Activated CD8-positive, alpha-beta memory T cell treated with anti-CD3 and anti-CD28 coated beads for 36 hours (primary cell): ENCODE results near the gene C1orf105. TPM values are rescaled to one million over a fixed set of nuclear protein-coding genes. Genes with fewer than 3 reads are reported as not detected.
"Not testable (repeated sequence)": the region's sequence is repeated elsewhere in the genome, so short reads cannot be mapped to it uniquely, and the experiment has no call there.

ENCODE experiments used
- CTCF ChIA-PET: fragments of 350-600 bp; sonication (Branson Sonifier 250); formaldehyde crosslinking; loops from one replicate; lab custom pipeline; 2021; ENCODE audit warnings: antibody characterized with exemption; lab: Charles Lee
- POLR2A ChIA-PET: fragments of 350-600 bp; sonication (Branson Sonifier 250); formaldehyde crosslinking; loops from one replicate; lab custom pipeline; 2021; ENCODE audit warnings: antibody characterized with exemption; lab: Charles Lee
- total RNA-seq, 2 experiments: library from RNA; stranded (reverse); gene quantifications; one replicate each; pipeline ENCODE4 v1.2.3, GENCODE V29; 2021

The C1orf105 gene
- total RNA-seq, 2 experiments from 2014 or later = not detected

- POLR2A ChIA-PET = no interaction called here
- CTCF ChIA-PET = no interaction called here
These were observed 6.2 kb upstream of the C1orf105 start for GRCh38 chr1:172414331-172414730.

- CTCF ChIA-PET = interaction anchor here (0.9 to 1.4 kb wide), 2 partner anchors 11 to 14 kb away, joined by 3 read pairs; no protein-coding TSS in a partner anchor
- POLR2A ChIA-PET = no interaction called here
These were observed 3.9 kb upstream of the C1orf105 start for GRCh38 chr1:172416496-172417035.

GRCh38 chr1:172417557-172417956, 2.9 kb upstream of the C1orf105 start:
- ChIA-PET POLR2A (no interaction called here), CTCF (no interaction called here)

GRCh38 chr1:172421974-172422604, 1.6 kb downstream of the C1orf105 start:
- ChIA-PET CTCF (no interaction called here), POLR2A (no interaction called here)

GRCh38 chr1:172423336-172423735, 2.9 kb downstream of the C1orf105 start:
- POLR2A ChIA-PET = no interaction called here

GRCh38 chr1:172425339-172425738, 4.9 kb downstream of the C1orf105 start:
- ChIA-PET POLR2A (no interaction called here), CTCF (no interaction called here)

More at GRCh38 chr1:172423336-172423735, 2.9 kb downstream of the C1orf105 start:
- CTCF ChIA-PET = no interaction called here

GRCh38 chr1:172427191-172427590, 6.7 kb downstream of the C1orf105 start:
- ChIA-PET CTCF (interaction anchor here (1.4 to 1.9 kb wide), 2 partner anchors 10 to 424 kb away, joined by 3 to 4 read pairs; no protein-coding TSS in a partner anchor), POLR2A (no interaction called here)

- CTCF ChIA-PET = interaction anchor here (0.6 to 1.3 kb wide), 6 partner anchors 13 to 427 kb away, joined by 3 to 4 read pairs (median 3); no protein-coding TSS in a partner anchor
- POLR2A ChIA-PET = no interaction called here
These were observed 9.0 kb downstream of the C1orf105 start for GRCh38 chr1:172429331-172430127.

- ChIA-PET POLR2A (no interaction called here), CTCF (interaction anchor here (0.6 to 1.3 kb wide), 5 partner anchors 14 to 428 kb away, joined by 3 to 4 read pairs (median 3); no protein-coding TSS in a partner anchor)
These were observed 9.6 kb downstream of the C1orf105 start for GRCh38 chr1:172430128-172430454.

GRCh38 chr1:172431204-172431603, 10.7 kb downstream of the C1orf105 start:
- ChIA-PET POLR2A (no interaction called here), CTCF (interaction anchor here (1.2 kb wide), 1 partner anchor 12 kb away, joined by 4 read pairs; the partner anchor contains the start of gene PIGC)

GRCh38 chr1:172431721-172432192, 11.3 kb downstream of the C1orf105 start:
- CTCF ChIA-PET = interaction anchor here (1.2 kb wide), 1 partner anchor 11 kb away, joined by 4 read pairs; the partner anchor contains the start of gene PIGC
- POLR2A ChIA-PET = interaction anchor here (0.5 kb wide), 1 partner anchor 94 kb away, joined by 4 read pairs; no protein-coding TSS in a partner anchor

- CTCF ChIA-PET, POLR2A ChIA-PET: not testable (repeated sequence)
These were observed 16.7 kb downstream of the C1orf105 start for GRCh38 chr1:172437183-172437582.

- ChIA-PET POLR2A (no interaction called here), CTCF (interaction anchor here (0.9 to 1.6 kb wide), 2 partner anchors 11 to 14 kb away, joined by 3 to 4 read pairs; no protein-coding TSS in a partner anchor)
These were observed 21.9 kb downstream of the C1orf105 start for GRCh38 chr1:172442404-172442803.

GRCh38 chr1:172442843-172443565, 22.5 kb downstream of the C1orf105 start:
- ChIA-PET POLR2A (no interaction called here), CTCF (interaction anchor here (0.6 to 1.6 kb wide), 4 partner anchors 12 to 441 kb away, joined by 3 to 4 read pairs (median 3); no protein-coding TSS in a partner anchor)

GRCh38 chr1:172443666-172444453, 23.4 kb downstream of the C1orf105 start, which contains the start of gene PIGC:
Gene PIGC (minus strand): TSS chr1:172444069. CDS start chr1:172442622, 1,447 bp downstream.
- POLR2A ChIA-PET = no interaction called here

GRCh38 chr1:172446547-172446946, 26.1 kb downstream of the C1orf105 start:
- ChIA-PET CTCF (interaction anchor here (0.6 to 1.0 kb wide), 2 partner anchors 47 to 87 kb away, joined by 3 read pairs; no protein-coding TSS in a partner anchor), POLR2A (no interaction called here)

More at GRCh38 chr1:172443666-172444453, 23.4 kb downstream of the C1orf105 start, which contains the start of gene PIGC:
- CTCF ChIA-PET = interaction anchor here (0.6 to 1.6 kb wide), 4 partner anchors 10 to 442 kb away, joined by 3 to 4 read pairs (median 3); no protein-coding TSS in a partner anchor

- ChIA-PET POLR2A (no interaction called here), CTCF (no interaction called here)
These were observed 27.2 kb downstream of the C1orf105 start for GRCh38 chr1:172447641-172448040.
